ENCODE measurements around the gene C11orf54. TPM values are rescaled to one million over a fixed set of nuclear protein-coding genes. Genes with fewer than 3 reads are reported as not detected.

C11orf54 gene
- total RNA-seq, result 10 to 100 TPM; 33.3 to 71.0 (median 42.0) TPM

DNA sequence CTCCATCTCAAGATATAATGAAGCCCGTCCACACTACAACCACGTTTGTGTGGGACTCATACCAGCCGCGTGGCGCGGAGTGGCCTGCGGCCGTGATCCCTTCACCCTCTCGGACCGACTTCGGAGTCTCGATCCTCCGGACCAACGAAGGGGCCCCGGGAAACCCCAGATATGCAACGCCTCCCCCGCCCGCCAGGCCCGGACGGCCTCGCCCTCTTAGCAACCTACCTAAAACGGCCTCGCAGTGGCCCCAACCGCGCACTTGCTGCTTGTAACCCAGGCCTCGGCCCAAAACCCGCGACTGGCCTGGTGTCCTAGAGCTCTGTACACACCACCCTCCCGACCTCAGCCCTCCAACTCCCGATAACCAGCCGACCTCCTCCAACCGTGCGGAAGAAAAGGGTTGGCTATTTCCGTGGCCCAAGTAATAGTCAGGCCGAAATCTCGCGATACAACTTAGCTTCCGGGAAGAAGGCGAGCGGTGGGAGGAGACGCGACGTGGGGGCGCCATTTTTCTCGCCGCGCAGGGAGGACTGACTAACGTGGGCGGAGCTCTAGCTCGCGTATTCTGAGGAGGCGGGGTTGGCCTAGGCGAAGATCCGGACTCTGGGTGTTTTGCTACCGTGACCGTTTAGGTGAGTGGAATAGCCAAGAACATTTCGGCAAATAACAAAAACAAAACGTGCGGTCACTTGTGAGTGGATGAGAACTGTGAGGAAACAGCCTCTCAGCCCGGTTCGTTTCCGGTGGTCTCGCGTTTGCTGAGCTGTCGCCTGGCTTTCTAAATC is at the start of gene C11orf54, which contains the start of gene TAF1D:
Gene C11orf54, plus strand, starts transcription at position 579 of the 788 bp plus-strand sequence. CDS start 5,722 bp downstream, outside the sequence.
Gene TAF1D, minus strand, starts transcription at position 402 of the 788 bp plus-strand sequence. CDS start 2,191 bp downstream, outside the sequence.
- peaks cover 48 to 52% of the 10 kb centered on the region in 2 donors for H3K4me1 ChIP-seq
- no peaks in the 10 kb centered on the region for H3K9me3 ChIP-seq
- H3K4me3 ChIP-seq, result peak within 1 kb of the TSS; percentile 71 to 92 (median 76)
- intact Hi-C loops (cut with DNase I; ENCODE audit: low total_unique reads), result loop anchor here (1.0 to 10.0 kb wide), 3 partner anchors 43 to 1326 kb away; partner anchors contain the start of genes MED17 and SRSF8
- peaks cover 13 to 32% of the 10 kb centered on the region in 2 donors for H3K36me3 ChIP-seq
- TF ChIP-seq, protein P1, sequence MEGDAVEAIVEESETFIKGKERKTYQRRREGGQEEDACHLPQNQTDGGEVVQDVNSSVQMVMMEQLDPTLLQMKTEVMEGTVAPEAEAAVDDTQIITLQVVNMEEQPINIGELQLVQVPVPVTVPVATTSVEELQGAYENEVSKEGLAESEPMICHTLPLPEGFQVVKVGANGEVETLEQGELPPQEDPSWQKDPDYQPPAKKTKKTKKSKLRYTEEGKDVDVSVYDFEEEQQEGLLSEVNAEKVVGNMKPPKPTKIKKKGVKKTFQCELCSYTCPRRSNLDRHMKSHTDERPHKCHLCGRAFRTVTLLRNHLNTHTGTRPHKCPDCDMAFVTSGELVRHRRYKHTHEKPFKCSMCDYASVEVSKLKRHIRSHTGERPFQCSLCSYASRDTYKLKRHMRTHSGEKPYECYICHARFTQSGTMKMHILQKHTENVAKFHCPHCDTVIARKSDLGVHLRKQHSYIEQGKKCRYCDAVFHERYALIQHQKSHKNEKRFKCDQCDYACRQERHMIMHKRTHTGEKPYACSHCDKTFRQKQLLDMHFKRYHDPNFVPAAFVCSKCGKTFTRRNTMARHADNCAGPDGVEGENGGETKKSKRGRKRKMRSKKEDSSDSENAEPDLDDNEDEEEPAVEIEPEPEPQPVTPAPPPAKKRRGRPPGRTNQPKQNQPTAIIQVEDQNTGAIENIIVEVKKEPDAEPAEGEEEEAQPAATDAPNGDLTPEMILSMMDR (IDR thresholded peaks at IDR 0.05 in 4 of 5, conservative IDR thresholded peaks at IDR 0.05 in 1 of 5), result peak in 3 of 5 experiments; percentile 6 to 17 (median 9)
- peak; percentile 93 to 95 for TF ChIP-seq POLR2A (IDR thresholded peaks at IDR 0.05)
- H3K27ac ChIP-seq, result peak within 1 kb of the TSS; percentile 91 to 99 (median 94)
- H3K27me3 ChIP-seq, result no peaks in the 10 kb centered on the region
- in situ Hi-C loops (cut with MboI; ENCODE audit: low sequenced_read_pairs in 4 of 4), result loop anchor here in 1 of 4 donors (25.0 kb wide), 1 partner anchor 746 kb away; the partner anchor contains the start of genes ANKRD49 and MRE11
- DNase-seq, result peak; percentile 98
- peak; percentile 87 to 89 for ATAC-seq

DNA sequence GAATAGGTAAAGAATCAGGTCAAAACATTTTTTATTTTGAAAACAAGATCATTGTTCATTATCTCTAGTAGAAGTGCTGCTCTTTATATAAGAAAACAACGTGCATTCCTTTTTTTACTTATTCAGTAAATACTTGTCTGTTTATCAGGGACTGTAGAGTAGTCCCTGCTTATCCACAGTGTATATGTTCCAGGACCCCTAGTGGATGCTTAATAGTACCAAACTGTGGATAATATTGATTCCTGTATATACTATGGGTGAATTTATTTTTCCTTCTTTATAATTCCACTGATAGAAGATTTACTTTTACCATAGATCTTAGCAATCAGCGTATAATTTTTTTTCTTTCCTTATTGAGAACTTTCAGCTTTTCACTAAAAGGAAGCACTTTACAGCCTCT is 47.4 kb upstream of the C11orf54 start:
- TF ChIP-seq, protein P1 (IDR thresholded peaks at IDR 0.05 in 4 of 5, conservative IDR thresholded peaks at IDR 0.05 in 1 of 5), result no peak
- TF ChIP-seq POLR2A (IDR thresholded peaks at IDR 0.05), result no peak
- H3K27me3 ChIP-seq, result no peaks in the 10 kb centered on the region
- no peak overlapping the region for H3K27ac ChIP-seq
- peaks cover 7 to 68% of the 10 kb centered on the region in 2 donors for H3K36me3 ChIP-seq
- ATAC-seq, result no peak
- in situ Hi-C loops (cut with MboI; ENCODE audit: low sequenced_read_pairs in 4 of 4), result no loop called here
- no peaks in the 10 kb centered on the region for H3K4me1 ChIP-seq
- no peak overlapping the region for H3K4me3 ChIP-seq
- DNase-seq, result no peak
- intact Hi-C loops (cut with DNase I; ENCODE audit: low total_unique reads), result no loop called here
- no peaks in the 10 kb centered on the region for H3K9me3 ChIP-seq

DNA sequence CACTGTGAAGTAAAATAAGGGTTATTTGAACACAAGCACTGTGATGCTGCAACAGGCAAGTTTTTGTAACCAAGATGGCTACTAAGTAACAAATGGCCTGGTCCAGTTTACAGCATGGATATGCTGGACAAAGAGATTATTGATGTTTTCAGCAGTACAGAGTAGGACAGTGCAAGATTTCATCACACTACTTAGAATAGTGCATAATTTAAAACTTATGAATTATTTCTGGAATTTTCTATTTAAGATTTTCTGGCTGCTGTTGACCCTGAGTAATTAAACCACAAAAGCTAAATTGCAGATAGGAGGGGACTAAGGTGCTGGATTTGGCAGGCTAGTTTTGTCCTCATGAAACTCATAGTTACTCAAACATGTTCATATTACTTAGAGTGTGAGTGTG is 46.9 kb upstream of the C11orf54 start:
- Histone ChIP-seq H3K27me3 (no peaks in the 10 kb centered on the region), H3K4me3 (no peak overlapping the region), H3K36me3 (peaks cover 7 to 68% of the 10 kb centered on the region in 2 donors), H3K4me1 (no peaks in the 10 kb centered on the region), H3K27ac (no peak overlapping the region), H3K9me3 (no peaks in the 10 kb centered on the region)
- TF ChIP-seq POLR2A (IDR thresholded peaks at IDR 0.05), result no peak
- TF ChIP-seq, protein P1 (IDR thresholded peaks at IDR 0.05 in 4 of 5, conservative IDR thresholded peaks at IDR 0.05 in 1 of 5), result no peak
- no peak for DNase-seq
- in situ Hi-C loops (cut with MboI; ENCODE audit: low sequenced_read_pairs in 4 of 4), result no loop called here
- intact Hi-C loops (cut with DNase I; ENCODE audit: low total_unique reads), result no loop called here
- no peak for ATAC-seq

DNA sequence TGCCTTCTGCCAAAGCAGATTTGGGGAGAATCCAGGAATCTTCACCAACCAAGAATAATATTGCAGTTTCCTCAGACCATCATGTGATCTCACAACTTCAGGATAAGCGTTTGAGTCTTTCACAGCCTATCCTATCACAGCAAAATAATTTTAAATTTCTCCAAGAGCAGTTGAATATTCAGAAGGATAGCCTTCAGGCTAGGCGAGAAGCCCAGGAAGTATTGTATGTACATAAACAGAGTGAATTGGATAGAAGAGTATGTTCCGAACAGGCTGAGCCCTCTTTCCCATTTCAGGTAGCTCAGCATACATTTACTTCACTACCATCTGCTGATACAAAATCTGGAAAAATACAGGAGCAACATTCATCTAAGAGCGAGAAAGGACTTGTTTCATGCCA is 43.9 kb upstream of the C11orf54 start:
- TF ChIP-seq POLR2A (IDR thresholded peaks at IDR 0.05), result no peak
- H3K4me3 ChIP-seq, result no peak overlapping the region
- DNase-seq (no peak), ATAC-seq (no peak)
- no peaks in the 10 kb centered on the region for H3K4me1 ChIP-seq
- H3K27ac ChIP-seq, result no peak overlapping the region
- H3K27me3 ChIP-seq, result no peaks in the 10 kb centered on the region
- in situ Hi-C loops (cut with MboI; ENCODE audit: low sequenced_read_pairs in 4 of 4), result no loop called here
- intact Hi-C loops (cut with DNase I; ENCODE audit: low total_unique reads), result no loop called here
- peaks cover 7 to 76% of the 10 kb centered on the region in 2 donors for H3K36me3 ChIP-seq
- no peaks in the 10 kb centered on the region for H3K9me3 ChIP-seq

DNA sequence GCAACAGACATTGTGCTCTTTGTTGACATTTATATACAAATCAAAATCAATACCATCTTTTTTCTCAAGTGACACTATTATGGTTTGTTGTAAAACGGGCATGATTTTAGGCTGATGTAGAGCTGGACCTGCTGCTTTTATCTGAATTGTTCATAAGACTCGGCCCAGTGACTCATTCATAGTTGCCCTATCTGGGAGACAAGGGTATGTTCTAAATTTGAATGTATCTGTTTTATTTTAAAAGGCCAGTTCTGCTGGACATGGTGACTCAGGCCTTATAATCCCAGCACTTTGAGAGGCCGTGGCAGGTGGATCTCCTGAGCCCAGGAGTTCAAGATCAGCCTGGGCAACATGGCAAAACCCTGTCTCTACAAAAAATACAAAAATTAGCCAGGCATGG is 40.6 kb upstream of the C11orf54 start:
- Histone ChIP-seq H3K4me3 (no peak overlapping the region), H3K4me1 (no peaks in the 10 kb centered on the region), H3K9me3 (no peaks in the 10 kb centered on the region), H3K27me3 (no peaks in the 10 kb centered on the region), H3K36me3 (peaks cover 7 to 78% of the 10 kb centered on the region in 2 donors), H3K27ac (no peak overlapping the region)
- intact Hi-C loops (cut with DNase I; ENCODE audit: low total_unique reads) (no loop called here), in situ Hi-C loops (cut with MboI; ENCODE audit: low sequenced_read_pairs in 4 of 4) (no loop called here)
- DNase-seq, result no peak
- TF ChIP-seq, protein P1 (IDR thresholded peaks at IDR 0.05 in 4 of 5, conservative IDR thresholded peaks at IDR 0.05 in 1 of 5), result no peak
- TF ChIP-seq POLR2A (IDR thresholded peaks at IDR 0.05), result no peak
- ATAC-seq, result no peak

Data from gastrocnemius medialis (tissue), 4 donors.